ENCODE measurements around the gene SMARCA2.

The SMARCA2 gene

GRCh38 chr9:2208465-2208864, 193.3 kb downstream of the SMARCA2 start:
- TF ChIP-seq CTCF (IDR thresholded peaks at IDR 0.05; ENCODE audit: low read length) (no peak), EZH2 (IDR thresholded peaks at IDR 0.05; ENCODE audit: borderline replicate concordance, low read length) (no peak)
- Histone ChIP-seq H3K27me3 (ENCODE audit: insufficient read depth, low read length) (no peaks in the 10 kb centered on the region), H3K9me3 (ENCODE audit: low read length) (no peaks in the 10 kb centered on the region), H2AFZ (ENCODE audit: low read length) (no peak overlapping the region), H3K27ac (ENCODE audit: low read depth, low read length, poor library complexity, severe bottlenecking) (no peak overlapping the region), H3K9ac (ENCODE audit: low read length) (no peak overlapping the region), H3K4me3 (ENCODE audit: low read depth, low read length, poor library complexity, severe bottlenecking) (no peak overlapping the region), H4K20me1 (ENCODE audit: insufficient read depth, low read length) (no peaks in the 10 kb centered on the region), H3F3A (ENCODE audit: insufficient read depth, low read length) (no peaks in the 10 kb centered on the region), H3K4me2 (ENCODE audit: low read length) (no peak overlapping the region), H3K4me1 (ENCODE audit: insufficient read depth, low read length, severe bottlenecking) (no peaks in the 10 kb centered on the region), H3K36me3 (ENCODE audit: insufficient read depth, low read length) (no peaks in the 10 kb centered on the region), H3K9me2 (ENCODE audit: low read depth, low read length) (no peaks in the 10 kb centered on the region), H3K79me2 (ENCODE audit: insufficient read depth, low read length) (no peaks in the 10 kb centered on the region)

- H3K9ac ChIP-seq (ENCODE audit: low read length): no peak overlapping the region
- H3K4me3 ChIP-seq (ENCODE audit: low read depth, low read length, poor library complexity, severe bottlenecking): no peak overlapping the region
- H2AFZ ChIP-seq (ENCODE audit: low read length): no peak overlapping the region
- no peak overlapping the region for H3K4me2 ChIP-seq (ENCODE audit: low read length)
- H3F3A ChIP-seq (ENCODE audit: insufficient read depth, low read length): no peaks in the 10 kb centered on the region
- TF ChIP-seq EZH2 (IDR thresholded peaks at IDR 0.05; ENCODE audit: borderline replicate concordance, low read length): no peak
- TF ChIP-seq CTCF (IDR thresholded peaks at IDR 0.05; ENCODE audit: low read length): no peak
- no peaks in the 10 kb centered on the region for H3K27me3 ChIP-seq (ENCODE audit: insufficient read depth, low read length)
- no peaks in the 10 kb centered on the region for H3K9me2 ChIP-seq (ENCODE audit: low read depth, low read length)
- no peaks in the 10 kb centered on the region for H4K20me1 ChIP-seq (ENCODE audit: insufficient read depth, low read length)
- H3K9me3 ChIP-seq (ENCODE audit: low read length): no peaks in the 10 kb centered on the region
- no peaks in the 10 kb centered on the region for H3K36me3 ChIP-seq (ENCODE audit: insufficient read depth, low read length)
- no peaks in the 10 kb centered on the region for H3K4me1 ChIP-seq (ENCODE audit: insufficient read depth, low read length, severe bottlenecking)
- H3K27ac ChIP-seq (ENCODE audit: low read depth, low read length, poor library complexity, severe bottlenecking): no peak overlapping the region
- H3K79me2 ChIP-seq (ENCODE audit: insufficient read depth, low read length): no peaks in the 10 kb centered on the region
Observed at GRCh38 chr9:2208991-2209390, 193.8 kb downstream of the SMARCA2 start.

GRCh38 chr9:2209400-2209799, 194.3 kb downstream of the SMARCA2 start:
- H3F3A ChIP-seq (ENCODE audit: insufficient read depth, low read length): no peaks in the 10 kb centered on the region
- no peak overlapping the region for H3K27ac ChIP-seq (ENCODE audit: low read depth, low read length, poor library complexity, severe bottlenecking)
- TF ChIP-seq EZH2 (IDR thresholded peaks at IDR 0.05; ENCODE audit: borderline replicate concordance, low read length) (no peak), CTCF (IDR thresholded peaks at IDR 0.05; ENCODE audit: low read length) (no peak)
- H3K9me2 ChIP-seq (ENCODE audit: low read depth, low read length): no peaks in the 10 kb centered on the region
- no peaks in the 10 kb centered on the region for H3K4me1 ChIP-seq (ENCODE audit: insufficient read depth, low read length, severe bottlenecking)
- H3K9ac ChIP-seq (ENCODE audit: low read length): no peak overlapping the region
- H3K4me2 ChIP-seq (ENCODE audit: low read length): no peak overlapping the region
- H4K20me1 ChIP-seq (ENCODE audit: insufficient read depth, low read length): no peaks in the 10 kb centered on the region
- no peaks in the 10 kb centered on the region for H3K27me3 ChIP-seq (ENCODE audit: insufficient read depth, low read length)
- H3K9me3 ChIP-seq (ENCODE audit: low read length): no peaks in the 10 kb centered on the region
- H3K36me3 ChIP-seq (ENCODE audit: insufficient read depth, low read length): no peaks in the 10 kb centered on the region
- no peak overlapping the region for H2AFZ ChIP-seq (ENCODE audit: low read length)
- H3K79me2 ChIP-seq (ENCODE audit: insufficient read depth, low read length): no peaks in the 10 kb centered on the region
- no peak overlapping the region for H3K4me3 ChIP-seq (ENCODE audit: low read depth, low read length, poor library complexity, severe bottlenecking)
